ENCODE data around the gene JPH3.
A peak's percentile ranks its signal among the peaks of the same experiment; 100 is the strongest.
"Not testable (repeated sequence)": the region's sequence is repeated elsewhere in the genome, so short reads cannot be mapped to it uniquely, and the experiment has no call there.

JPH3 gene

GRCh38 chr16:87578142-87578930 is 24.0 kb upstream of the JPH3 start:
- H3K4me3 ChIP-seq (ENCODE audit: low read length); H3K36me3 ChIP-seq (ENCODE audit: insufficient read depth, low read length); H3K9ac ChIP-seq (ENCODE audit: low read depth, low read length); H3K9me3 ChIP-seq (ENCODE audit: insufficient read depth, low read depth, low read length); H3K27ac ChIP-seq (ENCODE audit: low read depth, low read length); H3K27me3 ChIP-seq (ENCODE audit: insufficient read depth, low read length): not testable (repeated sequence)
- WGBS, result 94% methylated on average over 14 of the region's 16 CpGs
- H3K4me1 ChIP-seq (ENCODE audit: insufficient read depth, low read length), result peaks cover 27% of the 10 kb centered on the region

GRCh38 chr16:87579691-87580090 is 22.6 kb upstream of the JPH3 start:
- Histone ChIP-seq H3K4me1 (ENCODE audit: insufficient read depth, low read length) (peaks cover 28% of the 10 kb centered on the region), H3K9ac (ENCODE audit: low read depth, low read length) (no peak overlapping the region), H3K36me3 (ENCODE audit: insufficient read depth, low read length) (no peaks in the 10 kb centered on the region), H3K4me3 (ENCODE audit: low read length) (no peak overlapping the region), H3K27me3 (ENCODE audit: insufficient read depth, low read length) (no peaks in the 10 kb centered on the region), H3K27ac (ENCODE audit: low read depth, low read length) (no peak overlapping the region), H3K9me3 (ENCODE audit: insufficient read depth, low read depth, low read length) (no peaks in the 10 kb centered on the region)
- 90% methylated on average over 3 of the region's 4 CpGs for WGBS

- no peaks in the 10 kb centered on the region for H3K9me3 ChIP-seq (ENCODE audit: insufficient read depth, low read depth, low read length)
- peaks cover 17% of the 10 kb centered on the region for H3K4me1 ChIP-seq (ENCODE audit: insufficient read depth, low read length)
- H3K27me3 ChIP-seq (ENCODE audit: insufficient read depth, low read length), result no peaks in the 10 kb centered on the region
- WGBS, result 92% methylated on average over 4 of the region's 4 CpGs
- H3K9ac ChIP-seq (ENCODE audit: low read depth, low read length), result no peak overlapping the region
- H3K4me3 ChIP-seq (ENCODE audit: low read length), result no peak overlapping the region
- H3K27ac ChIP-seq (ENCODE audit: low read depth, low read length), result no peak overlapping the region
- no peaks in the 10 kb centered on the region for H3K36me3 ChIP-seq (ENCODE audit: insufficient read depth, low read length)
Measured at GRCh38 chr16:87580855-87581261, 21.4 kb upstream of the JPH3 start.

- Histone ChIP-seq H3K4me1 (ENCODE audit: insufficient read depth, low read length) (peaks cover 14% of the 10 kb centered on the region), H3K27ac (ENCODE audit: low read depth, low read length) (no peak overlapping the region), H3K4me3 (ENCODE audit: low read length) (no peak overlapping the region), H3K36me3 (ENCODE audit: insufficient read depth, low read length) (no peaks in the 10 kb centered on the region), H3K9ac (ENCODE audit: low read depth, low read length) (no peak overlapping the region), H3K9me3 (ENCODE audit: insufficient read depth, low read depth, low read length) (no peaks in the 10 kb centered on the region), H3K27me3 (ENCODE audit: insufficient read depth, low read length) (no peaks in the 10 kb centered on the region)
- 95% methylated on average over 6 of the region's 7 CpGs for WGBS
Measured at GRCh38 chr16:87581857-87582215, 20.5 kb upstream of the JPH3 start.

- no peaks in the 10 kb centered on the region for H3K27me3 ChIP-seq (ENCODE audit: insufficient read depth, low read length)
- H3K9me3 ChIP-seq (ENCODE audit: insufficient read depth, low read depth, low read length), result no peaks in the 10 kb centered on the region
- H3K9ac ChIP-seq (ENCODE audit: low read depth, low read length), result no peak overlapping the region
- H3K4me1 ChIP-seq (ENCODE audit: insufficient read depth, low read length), result peaks cover 14% of the 10 kb centered on the region
- no peaks in the 10 kb centered on the region for H3K36me3 ChIP-seq (ENCODE audit: insufficient read depth, low read length)
- peak overlapping the region; percentile 15; the same call in 1 of the 2 replicates for H3K27ac ChIP-seq (ENCODE audit: low read depth, low read length)
- no peak overlapping the region for H3K4me3 ChIP-seq (ENCODE audit: low read length)
- 82% methylated on average over 33 of the region's 33 CpGs for WGBS
Measured at GRCh38 chr16:87582216-87582965, 19.9 kb upstream of the JPH3 start.

- no peaks in the 10 kb centered on the region for H3K27me3 ChIP-seq (ENCODE audit: insufficient read depth, low read length)
- WGBS, result 91% methylated on average over 2 of the region's 2 CpGs
- H3K27ac ChIP-seq (ENCODE audit: low read depth, low read length), result no peak overlapping the region
Measured at GRCh38 chr16:87582966-87583325, 19.4 kb upstream of the JPH3 start.

GRCh38 chr16:87583453-87584131 is 18.7 kb upstream of the JPH3 start:
- H3K4me3 ChIP-seq (ENCODE audit: low read length), result no peak overlapping the region
- H3K9me3 ChIP-seq (ENCODE audit: insufficient read depth, low read depth, low read length), result no peaks in the 10 kb centered on the region
- H3K27me3 ChIP-seq (ENCODE audit: insufficient read depth, low read length), result no peaks in the 10 kb centered on the region
- 78% methylated on average over 23 of the region's 23 CpGs for WGBS
- H3K9ac ChIP-seq (ENCODE audit: low read depth, low read length), result no peak overlapping the region
- no peaks in the 10 kb centered on the region for H3K36me3 ChIP-seq (ENCODE audit: insufficient read depth, low read length)
- peaks cover 14% of the 10 kb centered on the region for H3K4me1 ChIP-seq (ENCODE audit: insufficient read depth, low read length)
- H3K27ac ChIP-seq (ENCODE audit: low read depth, low read length), result no peak overlapping the region

More at GRCh38 chr16:87582966-87583325, 19.4 kb upstream of the JPH3 start:
- Histone ChIP-seq H3K4me1 (ENCODE audit: insufficient read depth, low read length) (peaks cover 14% of the 10 kb centered on the region), H3K9me3 (ENCODE audit: insufficient read depth, low read depth, low read length) (no peaks in the 10 kb centered on the region), H3K9ac (ENCODE audit: low read depth, low read length) (no peak overlapping the region), H3K36me3 (ENCODE audit: insufficient read depth, low read length) (no peaks in the 10 kb centered on the region), H3K4me3 (ENCODE audit: low read length) (no peak overlapping the region)

- no peak overlapping the region for H3K27ac ChIP-seq (ENCODE audit: low read depth, low read length)
- H3K9ac ChIP-seq (ENCODE audit: low read depth, low read length), result no peak overlapping the region
- WGBS, result 98% methylated on average over 7 of the region's 7 CpGs
- no peaks in the 10 kb centered on the region for H3K27me3 ChIP-seq (ENCODE audit: insufficient read depth, low read length)
- H3K9me3 ChIP-seq (ENCODE audit: insufficient read depth, low read depth, low read length), result no peaks in the 10 kb centered on the region
- no peaks in the 10 kb centered on the region for H3K36me3 ChIP-seq (ENCODE audit: insufficient read depth, low read length)
- peaks cover 14% of the 10 kb centered on the region for H3K4me1 ChIP-seq (ENCODE audit: insufficient read depth, low read length)
- H3K4me3 ChIP-seq (ENCODE audit: low read length), result no peak overlapping the region
Measured at GRCh38 chr16:87584271-87584670, 18.0 kb upstream of the JPH3 start.

GRCh38 chr16:87584975-87585374 is 17.3 kb upstream of the JPH3 start:
- H3K27ac ChIP-seq (ENCODE audit: low read depth, low read length), result no peak overlapping the region
- H3K4me3 ChIP-seq (ENCODE audit: low read length), result no peak overlapping the region
- no peaks in the 10 kb centered on the region for H3K36me3 ChIP-seq (ENCODE audit: insufficient read depth, low read length)
- peaks cover 14% of the 10 kb centered on the region for H3K4me1 ChIP-seq (ENCODE audit: insufficient read depth, low read length)
- no peaks in the 10 kb centered on the region; the same call in 1 of the 2 replicates for H3K27me3 ChIP-seq (ENCODE audit: insufficient read depth, low read length)
- H3K9ac ChIP-seq (ENCODE audit: low read depth, low read length), result no peak overlapping the region
- 94% methylated on average over 8 of the region's 8 CpGs for WGBS
- no peaks in the 10 kb centered on the region for H3K9me3 ChIP-seq (ENCODE audit: insufficient read depth, low read depth, low read length)

- Histone ChIP-seq H3K4me3 (ENCODE audit: low read length) (no peak overlapping the region), H3K9ac (ENCODE audit: low read depth, low read length) (no peak overlapping the region), H3K36me3 (ENCODE audit: insufficient read depth, low read length) (no peaks in the 10 kb centered on the region), H3K9me3 (ENCODE audit: insufficient read depth, low read depth, low read length) (no peaks in the 10 kb centered on the region), H3K27me3 (ENCODE audit: insufficient read depth, low read length) (peaks cover 3% of the 10 kb centered on the region; the same call in 1 of the 2 replicates), H3K4me1 (ENCODE audit: insufficient read depth, low read length) (peaks cover 14% of the 10 kb centered on the region), H3K27ac (ENCODE audit: low read depth, low read length) (no peak overlapping the region)
- WGBS, result 84% methylated on average over 28 of the region's 28 CpGs
Measured at GRCh38 chr16:87585442-87586200, 16.7 kb upstream of the JPH3 start.
